ENCODE results near the gene DCAF16. TPM values are rescaled to one million over a fixed set of nuclear protein-coding genes. Genes with fewer than 3 reads are reported as not detected.
"Not testable (repeated sequence)": the region's sequence is repeated elsewhere in the genome, so short reads cannot be mapped to it uniquely, and the experiment has no call there.

Gene DCAF16
- total RNA-seq = 10 to 100 TPM; 28.3 to 36.1 (median 31.9) TPM

GRCh38 chr4:17810260-17811077, at the start of gene DCAF16, which contains the start of gene NCAPG:
TSS of gene DCAF16 (minus strand) at chr4:17810757. CDS start at chr4:17804141, 6,616 bp downstream.
TSS of gene NCAPG (plus strand) at chr4:17810979. CDS start at chr4:17811078, 99 bp downstream.
- intact Hi-C loops (cut with DNase I; ENCODE audit: low total_unique reads) = loop anchor here (10.0 kb wide), 2 partner anchors 554 to 784 kb away; no protein-coding TSS in a partner anchor
- peak within 1 kb of the TSS; percentile 89 for H3K4me3 ChIP-seq (ENCODE audit: low read depth, poor library complexity, severe bottlenecking)
- peak; percentile 99 to 100 for DNase-seq (ENCODE audit: low spot score in 2 of 2)
- TF ChIP-seq CTCF (IDR thresholded peaks at IDR 0.05) (no peak), POLR2A (IDR thresholded peaks at IDR 0.05) (peak in 1 of 2 donors; percentile 95)
- WGBS, 2 donors = 0% methylated on average over 39 to 69 of the region's 69 CpGs

DNA sequence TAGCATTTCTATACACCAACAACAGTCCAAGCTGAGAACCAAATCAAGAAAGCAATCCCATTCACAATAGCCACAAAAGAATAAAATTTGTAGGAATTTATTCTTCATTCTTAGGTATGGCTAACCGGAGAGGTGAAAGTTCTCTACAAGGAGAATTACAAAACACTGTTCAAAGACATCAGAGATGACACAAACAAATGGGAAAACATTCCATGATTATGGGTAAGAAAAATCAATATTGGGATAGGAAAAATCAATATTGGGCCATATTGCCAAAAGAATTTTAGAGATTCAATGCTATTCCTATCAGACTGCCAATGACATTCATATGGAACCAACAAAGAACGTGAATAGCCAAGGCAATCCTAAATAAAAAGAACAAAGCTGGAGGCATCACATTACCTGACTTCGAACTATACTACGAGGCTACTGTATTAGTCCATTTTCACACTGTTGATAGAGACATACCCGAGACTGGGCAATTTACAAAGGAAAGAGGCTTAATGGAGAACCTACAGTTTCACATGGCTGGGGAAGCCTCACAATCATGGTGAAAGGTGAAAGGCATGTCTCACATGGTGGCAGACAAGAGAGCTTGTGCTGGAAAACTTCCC, 49.3 kb upstream of the DCAF16 start:
- no peak overlapping the region for H3K4me3 ChIP-seq (ENCODE audit: low read depth, poor library complexity, severe bottlenecking)
- TF ChIP-seq CTCF (IDR thresholded peaks at IDR 0.05) (no peak), POLR2A (IDR thresholded peaks at IDR 0.05) (no peak)
- 97 to 98% methylated on average over 5 of the region's 5 CpGs for WGBS, 2 donors
- DNase-seq (ENCODE audit: low spot score in 2 of 2) = no peak
- intact Hi-C loops (cut with DNase I; ENCODE audit: low total_unique reads) = no loop called here

GRCh38 chr4:17854036-17854435, 43.5 kb upstream of the DCAF16 start:
- no peak overlapping the region for H3K4me3 ChIP-seq (ENCODE audit: low read depth, poor library complexity, severe bottlenecking)
- 90 to 94% methylated on average over 3 of the region's 3 CpGs for WGBS, 2 donors
- TF ChIP-seq CTCF (IDR thresholded peaks at IDR 0.05) (no peak), POLR2A (IDR thresholded peaks at IDR 0.05) (no peak)
- intact Hi-C loops (cut with DNase I; ENCODE audit: low total_unique reads) = no loop called here
- no peak for DNase-seq (ENCODE audit: low spot score in 2 of 2)

GRCh38 chr4:17851959-17852358, 41.4 kb upstream of the DCAF16 start:
- H3K4me3 ChIP-seq (ENCODE audit: low read depth, poor library complexity, severe bottlenecking) = no peak overlapping the region
- no peak for DNase-seq (ENCODE audit: low spot score in 2 of 2)
- TF ChIP-seq CTCF (IDR thresholded peaks at IDR 0.05) (no peak), POLR2A (IDR thresholded peaks at IDR 0.05) (no peak)
- intact Hi-C loops (cut with DNase I; ENCODE audit: low total_unique reads) = no loop called here

- intact Hi-C loops (cut with DNase I; ENCODE audit: low total_unique reads); H3K4me3 ChIP-seq (ENCODE audit: low read depth, poor library complexity, severe bottlenecking); DNase-seq (ENCODE audit: low spot score in 2 of 2): not testable (repeated sequence)
- 95 to 100% methylated on average over 1 of the region's 1 CpG for WGBS, 2 donors
Measured at GRCh38 chr4:17850295-17850694, 39.7 kb upstream of the DCAF16 start.

DNA sequence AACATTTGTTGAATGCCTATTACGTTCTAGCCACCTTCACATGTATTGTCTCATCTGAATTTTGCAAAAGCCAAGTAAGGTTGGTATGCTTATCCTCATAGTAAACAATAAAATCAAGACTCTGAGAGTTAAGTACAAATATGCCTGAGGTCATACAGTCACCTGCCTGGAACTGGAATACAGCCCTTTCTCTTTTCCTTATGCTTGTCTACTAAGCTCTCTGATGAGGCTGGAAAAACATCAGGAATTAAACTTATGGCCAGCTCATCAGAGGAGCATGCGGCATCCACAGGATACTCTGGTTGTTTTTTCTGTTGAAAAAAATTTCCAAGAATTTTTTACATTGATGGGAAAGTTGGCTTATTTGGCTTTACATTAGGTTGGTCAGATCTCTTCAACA, 35.7 kb upstream of the DCAF16 start:
- intact Hi-C loops (cut with DNase I; ENCODE audit: low total_unique reads) = no loop called here
- WGBS, 2 donors = 83 to 84% methylated on average over 2 of the region's 2 CpGs
- no peak for DNase-seq (ENCODE audit: low spot score in 2 of 2)
- H3K4me3 ChIP-seq (ENCODE audit: low read depth, poor library complexity, severe bottlenecking) = no peak overlapping the region
- TF ChIP-seq POLR2A (IDR thresholded peaks at IDR 0.05) (no peak), CTCF (IDR thresholded peaks at IDR 0.05) (no peak)

Data from lower leg skin (tissue), 4 donors.